CD4-positive, alpha-beta T cell (primary cell): ENCODE results near the gene FAM234A. TPM values are rescaled to one million over a fixed set of nuclear protein-coding genes. Genes with fewer than 3 reads are reported as not detected.
"Not testable (repeated sequence)": the region's sequence is repeated elsewhere in the genome, so short reads cannot be mapped to it uniquely, and the experiment has no call there.

Source experiments
- ATAC-seq: fragments of 200-7000 bp; cut with Tn5 transposase; one replicate; pipeline ENCODE4 v1.10.0; 2022; ENCODE audit warnings: mild to moderate bottlenecking; ENCODE audit not compliant: poor library complexity
- CTCF ChIA-PET: fragments of 350-600 bp; sonication (Branson Sonifier 250); formaldehyde crosslinking; loops from one replicate; lab custom pipeline; 2021; ENCODE audit warnings: antibody characterized with exemption, inconsistent platforms; lab: Charles Lee
- POLR2A ChIA-PET: fragments of 350-600 bp; sonication (Branson Sonifier 250); formaldehyde crosslinking; loops from one replicate; lab custom pipeline; 2021; ENCODE audit warnings: antibody characterized with exemption, inconsistent platforms; lab: Charles Lee
- DNase-seq, 14 experiments: peaks; one replicate each; pipeline ENCODE4 v3.0.0-alpha.2; 2013 to 2020; ENCODE audit warnings: mixed read lengths in 2 of 14
- H3K27ac ChIP-seq, 2 donors: one replicate each; pipeline versions ENCODE4 v1.5.1 to v1.7.0; 2013; ENCODE audit warnings: low read length in 2 of 2, low read depth in 1 of 2, mild to moderate bottlenecking in 1 of 2
- H3K27me3 ChIP-seq, 2 experiments: 1 replicate in 1 of 2; 2 replicates in 1 of 2; pipeline versions ENCODE4 v1.6.1 to v1.7.0; 2013; ENCODE audit warnings: low read length in 2 of 2, control low read depth in 1 of 2, mild to moderate bottlenecking in 1 of 2, moderate library complexity in 1 of 2; ENCODE audit not compliant: insufficient read depth in 2 of 2, control insufficient read depth in 1 of 2
- H3K36me3 ChIP-seq: one replicate; pipeline ENCODE4 v1.6.1; 2013; ENCODE audit warnings: low read length, control low read depth; ENCODE audit not compliant: insufficient read depth
- H3K4me1 ChIP-seq: one replicate; pipeline ENCODE4 v1.6.1; 2013; ENCODE audit warnings: low read length, control low read depth; ENCODE audit not compliant: insufficient read depth
- H3K4me3 ChIP-seq: one replicate; pipeline ENCODE4 v1.5.1; 2013; ENCODE audit warnings: mild to moderate bottlenecking, low read length, moderate library complexity
- H3K9me3 ChIP-seq, 2 experiments: 1 replicate in 1 of 2; 2 replicates in 1 of 2; pipeline versions ENCODE4 v1.6.1 to v1.7.0; 2013; ENCODE audit warnings: low read length in 2 of 2, mild to moderate bottlenecking in 2 of 2, control low read depth in 1 of 2, moderate library complexity in 1 of 2; ENCODE audit not compliant: control insufficient read depth in 1 of 2, insufficient read depth in 1 of 2
- H3K27ac Mint-ChIP-seq: one replicate; pipeline ENCODE4 v1.8.0; 2020; ENCODE audit warnings: mixed read lengths
- H3K27me3 Mint-ChIP-seq: one replicate; pipeline ENCODE4 v1.8.0; 2021; ENCODE audit warnings: mixed read lengths
- H3K36me3 Mint-ChIP-seq: one replicate; pipeline ENCODE4 v1.8.0; 2021; ENCODE audit warnings: low read depth, mixed read lengths
- H3K4me1 Mint-ChIP-seq: one replicate; pipeline ENCODE4 v1.8.0; 2021; ENCODE audit warnings: low read depth, mixed read lengths
- H3K4me3 Mint-ChIP-seq: one replicate; pipeline ENCODE4 v1.8.0; 2020; ENCODE audit warnings: mild to moderate bottlenecking, mixed read lengths
- H3K9me3 Mint-ChIP-seq: one replicate; pipeline ENCODE4 v1.8.0; 2020; ENCODE audit warnings: mixed read lengths
- intact Hi-C, 2 experiments: fragments of 100-400 bp; cut with DNase I in 1 of 2; cut with micrococcal nuclease in 1 of 2; formaldehyde crosslinking; loops; one replicate each; pipeline versions ENCODE4 v1.15.1 to v1.9.0; 2023 to 2025; cut with DNase I, micrococcal nuclease
- total RNA-seq, 174 experiments: library from RNA in 2 of 174; stranded (reverse) in 2 of 174; gene quantifications; one replicate each; pipeline ENCODE4 v1.2.3 and lab custom pipeline; 2021 to 2026
- TF ChIP-seq, protein P1 (sequence below): fragments of 200-600 bp; IDR thresholded peaks from one replicate; pipeline ENCODE4 v1.8.0; 2022; ENCODE audit warnings: antibody characterized with exemption, mild to moderate bottlenecking

The FAM234A gene
- total RNA-seq, 2 experiments from 2014 or later = 15.6 to 17.0 TPM

DNA sequence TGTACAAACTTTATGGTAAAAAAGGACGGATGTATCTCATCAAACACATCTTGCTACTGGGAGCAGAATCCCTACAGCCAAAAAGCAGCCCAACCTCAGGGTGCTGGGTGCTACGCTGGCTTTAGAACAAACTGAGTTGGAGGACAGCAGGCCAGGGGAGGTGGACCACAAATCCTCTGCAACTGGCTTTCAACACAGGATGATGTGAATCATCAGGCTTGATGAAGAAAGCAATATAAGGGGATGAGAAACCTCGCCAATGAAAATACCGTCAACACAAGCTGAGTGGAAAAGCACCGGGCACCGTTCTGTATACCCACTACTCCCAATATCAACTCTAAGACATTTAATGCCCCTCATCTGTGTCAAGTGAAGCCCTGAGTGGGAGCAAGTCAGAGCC is 40.1 kb upstream of the FAM234A start:
- CTCF ChIA-PET = interaction anchor here (1.2 kb wide), 1 partner anchor 18 kb away, joined by 3 read pairs; no protein-coding TSS in a partner anchor
- no peaks in the 10 kb centered on the region for H3K4me1 Mint-ChIP-seq
- DNase-seq = no peak
- no peaks in the 10 kb centered on the region for H3K9me3 ChIP-seq
- H3K4me3 ChIP-seq = no peak overlapping the region
- H3K36me3 Mint-ChIP-seq = peaks cover 91% of the 10 kb centered on the region
- H3K9me3 Mint-ChIP-seq = no peaks in the 10 kb centered on the region
- peaks cover 89% of the 10 kb centered on the region for H3K36me3 ChIP-seq
- no peaks in the 10 kb centered on the region for H3K4me1 ChIP-seq
- no peak overlapping the region for H3K27ac ChIP-seq
- intact Hi-C loops = no loop called here
- H3K27me3 Mint-ChIP-seq = no peaks in the 10 kb centered on the region
- H3K27me3 ChIP-seq = no peaks in the 10 kb centered on the region
- TF ChIP-seq, protein P1, sequence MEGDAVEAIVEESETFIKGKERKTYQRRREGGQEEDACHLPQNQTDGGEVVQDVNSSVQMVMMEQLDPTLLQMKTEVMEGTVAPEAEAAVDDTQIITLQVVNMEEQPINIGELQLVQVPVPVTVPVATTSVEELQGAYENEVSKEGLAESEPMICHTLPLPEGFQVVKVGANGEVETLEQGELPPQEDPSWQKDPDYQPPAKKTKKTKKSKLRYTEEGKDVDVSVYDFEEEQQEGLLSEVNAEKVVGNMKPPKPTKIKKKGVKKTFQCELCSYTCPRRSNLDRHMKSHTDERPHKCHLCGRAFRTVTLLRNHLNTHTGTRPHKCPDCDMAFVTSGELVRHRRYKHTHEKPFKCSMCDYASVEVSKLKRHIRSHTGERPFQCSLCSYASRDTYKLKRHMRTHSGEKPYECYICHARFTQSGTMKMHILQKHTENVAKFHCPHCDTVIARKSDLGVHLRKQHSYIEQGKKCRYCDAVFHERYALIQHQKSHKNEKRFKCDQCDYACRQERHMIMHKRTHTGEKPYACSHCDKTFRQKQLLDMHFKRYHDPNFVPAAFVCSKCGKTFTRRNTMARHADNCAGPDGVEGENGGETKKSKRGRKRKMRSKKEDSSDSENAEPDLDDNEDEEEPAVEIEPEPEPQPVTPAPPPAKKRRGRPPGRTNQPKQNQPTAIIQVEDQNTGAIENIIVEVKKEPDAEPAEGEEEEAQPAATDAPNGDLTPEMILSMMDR = no peak
- ATAC-seq = no peak
- POLR2A ChIA-PET = no interaction called here
- no peak overlapping the region for H3K27ac Mint-ChIP-seq
- no peak overlapping the region for H3K4me3 Mint-ChIP-seq

DNA sequence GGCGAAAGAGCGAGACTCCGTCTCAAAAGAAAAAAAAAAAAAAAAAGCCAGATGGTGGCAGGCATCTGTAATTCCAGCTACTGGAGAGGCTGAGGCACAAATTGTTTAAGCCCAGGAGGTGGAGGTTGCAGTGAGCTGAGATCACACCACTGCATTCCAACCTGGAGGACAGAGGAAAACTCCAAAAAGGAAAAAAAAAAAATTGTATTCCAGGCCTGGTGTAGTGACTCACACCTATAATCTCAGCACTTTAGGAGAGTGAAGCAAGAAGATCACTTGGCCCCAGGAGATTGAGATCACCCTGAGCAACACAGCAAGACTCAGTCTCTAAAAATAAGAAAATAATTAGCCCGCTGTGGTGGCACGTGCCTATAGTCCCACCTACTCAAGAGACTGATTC is 34.2 kb upstream of the FAM234A start:
- TF ChIP-seq, protein P1 = no peak
- no peaks in the 10 kb centered on the region for H3K9me3 Mint-ChIP-seq
- Histone ChIP-seq H3K27me3 (no peaks in the 10 kb centered on the region), H3K4me3 (no peak overlapping the region), H3K9me3 (no peaks in the 10 kb centered on the region), H3K36me3 (peaks cover 76% of the 10 kb centered on the region), H3K4me1 (no peaks in the 10 kb centered on the region), H3K27ac (no peak overlapping the region)
- peaks cover 84% of the 10 kb centered on the region for H3K36me3 Mint-ChIP-seq
- no peaks in the 10 kb centered on the region for H3K4me1 Mint-ChIP-seq
- no peak for DNase-seq
- ATAC-seq = no peak
- POLR2A ChIA-PET = no interaction called here
- intact Hi-C loops = no loop called here
- no peaks in the 10 kb centered on the region for H3K27me3 Mint-ChIP-seq
- no peak overlapping the region for H3K27ac Mint-ChIP-seq
- no peak overlapping the region for H3K4me3 Mint-ChIP-seq
- CTCF ChIA-PET = no interaction called here

DNA sequence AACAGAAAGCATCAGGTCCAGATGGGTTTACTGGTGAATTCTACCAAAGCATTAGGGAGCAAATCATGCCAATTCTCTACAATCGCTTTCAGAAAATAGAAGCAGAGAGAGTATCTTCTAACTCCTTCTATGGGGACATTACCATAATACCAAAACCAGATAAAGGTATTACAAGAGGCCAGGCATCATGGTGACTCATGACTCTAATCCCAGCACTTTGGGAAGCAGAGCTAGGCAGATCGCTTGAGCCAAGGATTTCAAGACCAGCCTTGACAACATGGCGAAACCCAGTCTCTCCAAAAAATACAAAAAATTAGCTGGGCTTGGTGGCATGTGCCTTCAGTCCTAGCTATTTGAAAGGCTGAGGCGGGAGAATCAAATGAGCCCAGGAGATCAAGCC is 31.4 kb upstream of the FAM234A start:
- H3K36me3 ChIP-seq = peaks cover 73% of the 10 kb centered on the region
- H3K9me3 ChIP-seq = no peaks in the 10 kb centered on the region
- DNase-seq (no peak), ATAC-seq (no peak)
- ChIA-PET CTCF (no interaction called here), POLR2A (no interaction called here)
- H3K27ac ChIP-seq = no peak overlapping the region
- Mint-ChIP-seq H3K27ac (no peak overlapping the region), H3K4me1 (no peaks in the 10 kb centered on the region), H3K9me3 (no peaks in the 10 kb centered on the region), H3K4me3 (no peak overlapping the region), H3K36me3 (peaks cover 88% of the 10 kb centered on the region), H3K27me3 (no peaks in the 10 kb centered on the region)
- no peaks in the 10 kb centered on the region for H3K27me3 ChIP-seq
- H3K4me1 ChIP-seq = no peaks in the 10 kb centered on the region
- intact Hi-C loops = no loop called here
- no peak overlapping the region for H3K4me3 ChIP-seq
- TF ChIP-seq, protein P1 = no peak

DNA sequence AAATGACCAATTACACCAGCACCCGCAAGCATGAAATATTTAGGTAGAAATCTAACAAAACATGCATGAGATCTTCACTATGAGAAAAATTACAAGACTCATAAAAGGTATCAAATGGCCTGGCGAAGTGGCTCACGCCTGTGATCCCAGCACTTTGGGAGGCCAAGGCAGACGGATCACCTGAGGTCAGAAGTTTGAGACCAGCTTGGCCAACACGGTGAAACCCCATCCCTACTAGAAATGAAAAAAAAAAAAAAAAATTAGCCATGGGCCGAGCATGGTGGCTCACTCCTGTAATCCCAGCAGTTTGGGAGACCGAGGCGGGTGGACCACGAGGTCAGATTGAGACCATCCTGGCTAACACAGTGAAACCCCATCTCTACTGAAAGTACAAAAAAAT is 30.6 kb upstream of the FAM234A start:
- H3K27ac Mint-ChIP-seq, H3K4me3 Mint-ChIP-seq, H3K27me3 ChIP-seq, ATAC-seq, POLR2A ChIA-PET, H3K27me3 Mint-ChIP-seq, DNase-seq, H3K4me1 ChIP-seq, intact Hi-C loops, H3K4me3 ChIP-seq, H3K9me3 Mint-ChIP-seq, H3K9me3 ChIP-seq, CTCF ChIA-PET, H3K27ac ChIP-seq, H3K4me1 Mint-ChIP-seq: not testable (repeated sequence)
- H3K36me3 Mint-ChIP-seq = peaks cover 88% of the 10 kb centered on the region
- peaks cover 73% of the 10 kb centered on the region for H3K36me3 ChIP-seq

DNA sequence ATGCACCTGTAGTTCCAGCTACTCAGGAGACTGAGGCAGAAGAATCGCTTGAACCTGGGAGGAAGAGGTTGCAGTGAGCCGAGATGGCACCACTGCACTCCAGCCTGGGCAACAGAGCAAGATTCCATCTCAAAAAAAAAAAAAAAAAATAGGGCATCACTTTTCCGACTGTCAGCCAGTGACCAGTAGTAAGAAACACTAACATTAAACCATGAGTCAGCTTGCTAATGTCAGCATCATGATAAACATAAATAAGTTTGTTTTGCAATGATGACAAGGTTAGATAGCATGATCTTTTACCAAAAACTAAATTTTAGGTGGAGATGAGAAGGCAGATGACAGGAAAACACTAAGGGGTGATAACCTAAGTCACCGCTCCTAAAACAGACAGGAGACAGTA is 25.3 kb upstream of the FAM234A start:
- ATAC-seq, H3K4me3 Mint-ChIP-seq, DNase-seq, H3K27ac ChIP-seq, H3K9me3 ChIP-seq, H3K9me3 Mint-ChIP-seq, H3K27me3 Mint-ChIP-seq, H3K27me3 ChIP-seq, H3K27ac Mint-ChIP-seq, H3K4me1 Mint-ChIP-seq, H3K4me1 ChIP-seq, intact Hi-C loops, H3K4me3 ChIP-seq, CTCF ChIA-PET: not testable (repeated sequence)
- POLR2A ChIA-PET = interaction anchor here (0.6 kb wide), 1 partner anchor 1148 kb away, joined by 3 read pairs; no protein-coding TSS in a partner anchor
- peaks cover 83% of the 10 kb centered on the region for H3K36me3 Mint-ChIP-seq
- peaks cover 81% of the 10 kb centered on the region for H3K36me3 ChIP-seq
